AG04449 (cell line): ENCODE results near the gene CIAO2B.

Experiments
- CTCF ChIA-PET: fragments of 350-600 bp; formaldehyde crosslinking; extraction: SDS; loops from one replicate; lab custom pipeline; 2021; ENCODE audit warnings: antibody characterized with exemption; lab: Yijun Ruan, JAX
- POLR2A ChIA-PET: fragments of 400-600, 350-600 bp; formaldehyde crosslinking; extraction: SDS; loops from one replicate; lab custom pipeline; 2020; ENCODE audit warnings: antibody characterized with exemption, inconsistent platforms; lab: Yijun Ruan, JAX
- DNase-seq: peaks from one replicate; pipeline ENCODE4 v3.0.0-alpha.2; 2010; ENCODE audit warnings: low read depth, low spot score
- H3K4me3 ChIP-seq: 2 replicates; pipeline ENCODE4 v1.5.1; 2011; ENCODE audit warnings: low read depth, mild to moderate bottlenecking, control low read depth, low read length
- TF ChIP-seq, protein P1 (sequence below): IDR thresholded peaks from one replicate; pipeline ENCODE4 v1.5.1; 2011; ENCODE audit warnings: mild to moderate bottlenecking, moderate library complexity, low read length, control low read depth, inconsistent platforms; ENCODE audit not compliant: insufficient read depth; ENCODE audit errors: missing control alignments

Gene CIAO2B

DNA sequence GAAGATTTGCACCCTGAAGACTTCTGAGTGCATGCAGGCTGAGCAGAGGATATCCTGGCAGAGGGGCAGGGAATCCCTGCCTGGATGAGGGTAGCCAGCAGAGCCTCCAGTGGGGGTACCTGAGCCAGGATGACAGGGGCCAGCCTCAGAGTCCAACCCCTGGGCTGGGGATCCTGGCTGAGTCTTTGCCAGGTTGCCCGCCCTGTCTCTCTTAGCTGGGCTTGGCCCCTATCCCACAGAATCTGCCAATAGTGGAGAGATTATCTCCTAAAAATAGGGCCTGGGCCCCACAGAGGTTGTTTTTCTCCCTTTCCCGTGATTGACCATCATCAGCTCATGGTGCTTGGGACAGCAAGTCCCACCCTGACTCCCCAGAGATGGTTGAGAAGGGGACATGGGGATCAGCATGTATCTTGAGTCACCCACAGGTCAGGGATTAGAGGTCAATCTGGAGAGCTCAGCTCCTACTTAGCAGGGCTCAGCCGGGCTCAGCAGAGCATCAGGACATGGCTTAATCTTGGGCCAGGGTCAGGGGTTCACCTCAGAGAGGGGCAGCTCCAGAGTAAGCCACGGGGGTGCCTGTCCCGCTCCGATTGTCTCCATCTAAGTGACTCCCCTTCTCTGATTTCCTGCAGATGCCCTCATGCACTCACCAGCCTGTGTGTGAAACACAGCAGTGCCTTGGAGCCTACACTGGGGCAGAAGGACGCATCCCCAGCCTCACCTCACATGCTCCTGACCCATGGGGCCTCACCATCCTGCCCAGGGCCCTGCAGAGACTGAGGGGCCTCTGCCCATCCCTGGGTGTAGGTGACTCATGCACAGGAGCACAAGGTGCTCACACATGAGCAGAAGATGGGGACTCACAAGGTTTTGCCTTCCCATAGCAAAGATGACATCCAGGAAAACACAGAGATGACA lies 27.0 kb downstream of the CIAO2B start:
- DNase-seq: no peak
- POLR2A ChIA-PET: no interaction called here
- no peak overlapping the region for H3K4me3 ChIP-seq
- TF ChIP-seq, protein P1, sequence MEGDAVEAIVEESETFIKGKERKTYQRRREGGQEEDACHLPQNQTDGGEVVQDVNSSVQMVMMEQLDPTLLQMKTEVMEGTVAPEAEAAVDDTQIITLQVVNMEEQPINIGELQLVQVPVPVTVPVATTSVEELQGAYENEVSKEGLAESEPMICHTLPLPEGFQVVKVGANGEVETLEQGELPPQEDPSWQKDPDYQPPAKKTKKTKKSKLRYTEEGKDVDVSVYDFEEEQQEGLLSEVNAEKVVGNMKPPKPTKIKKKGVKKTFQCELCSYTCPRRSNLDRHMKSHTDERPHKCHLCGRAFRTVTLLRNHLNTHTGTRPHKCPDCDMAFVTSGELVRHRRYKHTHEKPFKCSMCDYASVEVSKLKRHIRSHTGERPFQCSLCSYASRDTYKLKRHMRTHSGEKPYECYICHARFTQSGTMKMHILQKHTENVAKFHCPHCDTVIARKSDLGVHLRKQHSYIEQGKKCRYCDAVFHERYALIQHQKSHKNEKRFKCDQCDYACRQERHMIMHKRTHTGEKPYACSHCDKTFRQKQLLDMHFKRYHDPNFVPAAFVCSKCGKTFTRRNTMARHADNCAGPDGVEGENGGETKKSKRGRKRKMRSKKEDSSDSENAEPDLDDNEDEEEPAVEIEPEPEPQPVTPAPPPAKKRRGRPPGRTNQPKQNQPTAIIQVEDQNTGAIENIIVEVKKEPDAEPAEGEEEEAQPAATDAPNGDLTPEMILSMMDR: no peak
- CTCF ChIA-PET: interaction anchor here (0.7 to 24.6 kb wide), 5 partner anchors 10 to 34 kb away, joined by 3 to 350 read pairs (median 5); partner anchors contain the start of genes CDH16 and RRAD

DNA sequence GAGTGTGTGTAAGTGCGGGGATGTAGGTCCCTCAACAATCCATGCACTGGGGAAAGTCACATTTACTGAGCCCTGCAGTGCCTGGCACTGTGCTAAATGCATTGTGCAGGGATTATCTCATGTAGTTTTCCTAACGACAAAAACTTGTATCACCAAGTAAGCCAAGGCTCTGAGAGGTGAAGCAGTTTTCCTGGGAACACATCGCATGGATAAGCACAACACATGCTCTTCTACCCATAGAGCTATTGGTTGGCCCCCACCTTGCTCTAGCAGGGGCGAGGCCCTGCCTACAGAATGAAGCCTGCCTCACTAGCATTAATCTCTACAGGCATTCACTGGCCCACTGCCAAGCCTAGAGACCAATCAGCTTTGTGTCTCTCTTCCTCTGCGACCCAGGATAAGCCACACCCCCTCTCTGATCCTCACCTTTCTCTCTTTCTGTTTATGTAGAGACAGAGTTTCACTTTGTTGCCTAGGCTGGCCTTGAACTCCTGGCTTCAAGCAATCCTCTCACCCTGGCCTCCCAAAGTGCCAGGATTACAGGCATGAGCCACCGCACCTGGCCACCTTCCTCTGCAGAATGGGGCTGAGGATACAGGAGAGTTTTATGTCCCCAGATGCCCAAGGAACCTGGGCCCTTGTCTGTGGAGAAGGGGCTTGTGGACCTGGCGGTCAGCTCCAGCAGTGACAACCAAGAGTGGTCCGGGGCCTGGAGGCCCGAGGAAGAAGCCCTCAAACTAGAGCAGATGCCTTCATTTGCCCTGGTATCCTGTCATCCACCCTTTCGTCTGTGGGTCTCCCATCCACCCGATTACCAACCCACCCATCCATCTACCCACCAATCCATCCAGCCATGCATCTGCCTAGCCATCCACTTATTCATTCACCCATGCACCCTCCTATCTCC lies 28.3 kb downstream of the CIAO2B start:
- ChIA-PET CTCF (interaction anchor here (0.7 to 24.6 kb wide), 8 partner anchors 9 to 38 kb away, joined by 3 to 350 read pairs (median 4); partner anchors contain the start of genes CDH16 and RRAD), POLR2A (no interaction called here)
- H3K4me3 ChIP-seq: no peak overlapping the region

DNA sequence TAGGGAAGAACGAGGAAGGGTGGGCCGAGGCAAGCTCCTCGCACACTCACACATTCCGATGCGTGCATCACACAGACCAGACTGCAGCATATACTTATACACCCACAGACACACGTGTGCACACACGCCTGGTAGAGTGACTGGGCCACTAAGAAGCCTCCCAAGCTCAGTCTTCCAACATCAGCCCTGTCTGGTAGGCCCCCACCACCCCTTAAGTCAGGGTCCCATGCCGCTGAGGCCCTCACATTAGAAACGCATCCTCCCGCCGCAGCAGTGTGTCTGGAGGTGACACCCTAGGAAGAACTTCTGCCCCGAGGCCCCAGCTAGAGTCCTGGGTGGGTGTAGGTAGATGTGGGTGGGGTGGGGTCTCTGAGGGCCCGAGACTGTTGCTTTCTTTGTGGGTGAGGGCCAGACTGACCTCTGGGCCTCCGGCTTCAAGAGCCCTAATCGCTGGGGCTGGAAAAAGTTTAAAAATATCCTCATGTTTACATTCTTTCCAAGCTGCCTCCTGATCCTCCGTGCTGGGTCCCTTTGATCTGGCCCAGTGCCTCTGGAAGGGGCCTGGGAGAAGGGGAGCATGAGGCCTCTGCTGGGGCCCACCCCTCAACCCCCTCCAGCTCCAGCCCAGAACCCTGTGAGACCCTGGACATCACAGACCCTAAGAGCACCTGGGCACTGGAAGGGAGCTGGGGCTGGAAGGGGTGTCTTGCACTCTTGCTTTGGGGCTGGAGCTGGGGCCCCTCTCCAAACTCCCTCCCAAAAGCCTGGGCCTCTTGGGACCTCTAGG lies 29.2 kb downstream of the CIAO2B start:
- CTCF ChIA-PET: interaction anchor here (0.7 to 24.6 kb wide), 10 partner anchors 10 to 109 kb away, joined by 3 to 350 read pairs (median 3); partner anchors contain the start of genes CDH16, CES3 and RRAD
- no peak overlapping the region for H3K4me3 ChIP-seq
- POLR2A ChIA-PET: no interaction called here

More for the DNA sequence above, 28.3 kb downstream of the CIAO2B start:
- TF ChIP-seq, protein P1: no peak
- no peak for DNase-seq

GRCh38 chr16:66904428-66904845 lies 29.8 kb downstream of the CIAO2B start:
- no peak overlapping the region for H3K4me3 ChIP-seq
- CTCF ChIA-PET: interaction anchor here (0.7 to 24.6 kb wide), 8 partner anchors 9 to 254 kb away, joined by 3 to 350 read pairs (median 4); partner anchors contain the start of genes CDH16, CES3 and RRAD
- POLR2A ChIA-PET: no interaction called here
- TF ChIP-seq, protein P1: no peak
- DNase-seq: no peak

More for the DNA sequence above, 29.2 kb downstream of the CIAO2B start:
- TF ChIP-seq, protein P1: no peak
- DNase-seq: no peak

DNA sequence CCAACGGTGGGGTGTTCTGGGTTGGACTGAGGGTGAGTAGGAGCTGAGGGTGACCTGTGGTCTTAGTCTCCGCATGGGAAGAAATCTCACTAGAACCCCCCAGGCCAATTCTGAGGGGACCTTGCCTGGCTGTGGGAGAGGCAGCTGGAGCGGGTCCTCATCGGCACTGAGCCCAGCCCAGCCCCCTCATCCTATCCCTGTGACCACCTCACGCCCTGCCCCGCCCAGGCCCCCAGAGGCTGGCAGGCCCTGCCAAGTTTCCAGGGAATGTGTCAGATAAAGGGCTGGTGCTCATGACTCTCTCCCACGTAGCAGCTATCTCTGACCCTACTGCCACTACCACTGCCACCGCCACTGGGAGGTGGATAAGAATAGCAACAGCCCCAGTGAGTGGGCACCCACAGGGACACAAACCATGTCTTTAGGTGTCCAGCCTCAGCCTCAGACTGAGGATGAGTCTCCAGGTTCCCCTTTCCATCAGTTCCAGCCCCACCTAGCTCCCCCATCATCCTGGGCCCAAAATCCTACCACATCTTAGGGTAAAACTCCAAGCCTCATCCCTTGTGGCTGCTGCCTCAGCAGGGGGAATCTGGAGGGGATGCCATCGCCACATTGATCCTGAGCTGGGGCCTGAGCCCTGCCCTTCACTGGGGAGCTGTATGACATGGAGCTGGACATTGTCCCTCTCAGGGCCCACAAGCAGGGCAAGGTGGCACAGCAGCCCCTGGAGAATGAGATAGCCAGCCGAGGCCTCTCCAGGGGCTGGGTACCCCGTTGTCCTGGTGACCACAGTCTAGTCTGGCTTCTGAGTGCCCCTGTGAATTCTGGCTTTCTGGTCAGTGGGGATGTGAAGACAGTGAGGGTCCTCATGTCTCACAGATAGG lies 30.4 kb downstream of the CIAO2B start:
- CTCF ChIA-PET: interaction anchor here (0.7 to 24.6 kb wide), 10 partner anchors 8 to 253 kb away, joined by 3 to 350 read pairs (median 4); partner anchors contain the start of genes CDH16, CES3 and RRAD
- POLR2A ChIA-PET: interaction anchor here (1.2 kb wide), 1 partner anchor 22 kb away, joined by 3 read pairs; no protein-coding TSS in a partner anchor
- DNase-seq: no peak
- H3K4me3 ChIP-seq: no peak overlapping the region
- TF ChIP-seq, protein P1: no peak
